GM21526 (cell line): ENCODE data around the gene NOM1.

Experiments used
- ATAC-seq: cut with Tn5 transposase; IDR thresholded peaks from one replicate; pipeline ENCODE4 v1.9.1; 2021; ENCODE audit warnings: moderate library complexity; ENCODE audit not compliant: unreplicated experiment, low FRiP score

Gene NOM1

GRCh38 chr7:156979007-156979606 lies 29.6 kb downstream of the NOM1 start:
- ATAC-seq, result no peak

GRCh38 chr7:156979711-156980110 lies 30.2 kb downstream of the NOM1 start:
- ATAC-seq, result no peak

GRCh38 chr7:156984174-156984891 lies 34.8 kb downstream of the NOM1 start:
- ATAC-seq, result no peak

- ATAC-seq, result no peak
Measured at GRCh38 chr7:156985101-156985992, 35.8 kb downstream of the NOM1 start.

GRCh38 chr7:156986378-156986777 lies 36.9 kb downstream of the NOM1 start:
- no peak for ATAC-seq

GRCh38 chr7:156988343-156989185 lies 39.1 kb downstream of the NOM1 start:
- ATAC-seq, result no peak

GRCh38 chr7:156989766-156990535 lies 40.4 kb downstream of the NOM1 start:
- no peak for ATAC-seq

GRCh38 chr7:156993021-156993924 lies 43.8 kb downstream of the NOM1 start:
- no peak for ATAC-seq

GRCh38 chr7:156993925-156994235 lies 44.4 kb downstream of the NOM1 start:
- ATAC-seq, result no peak

GRCh38 chr7:156994417-156994816 lies 44.9 kb downstream of the NOM1 start:
- ATAC-seq, result no peak

- ATAC-seq, result no peak
Measured at GRCh38 chr7:156998988-156999957, 49.8 kb downstream of the NOM1 start.

GRCh38 chr7:156999958-157000726 lies 50.6 kb downstream of the NOM1 start:
- no peak for ATAC-seq

GRCh38 chr7:157000741-157001653 lies 51.5 kb downstream of the NOM1 start:
- no peak for ATAC-seq

GRCh38 chr7:157001920-157002818 lies 52.7 kb downstream of the NOM1 start:
- no peak for ATAC-seq

GRCh38 chr7:157002819-157003421 lies 53.4 kb downstream of the NOM1 start:
- ATAC-seq, result no peak
